T-helper 2 cell treated with Interferon-gamma antibody and Interleukin-4, amounts not matched to agents 5 μg/mL and 100 μg/mL, for 36 hours (primary cell): ENCODE measurements around the gene BTBD10.
"Not testable (repeated sequence)": the region's sequence is repeated elsewhere in the genome, so short reads cannot be mapped to it uniquely, and the experiment has no call there.

Experiments
- DNase-seq: peaks from one replicate; pipeline ENCODE4 v3.0.0; 2021; ENCODE audit warnings: low spot score
- H3K27ac Mint-ChIP-seq: one replicate; pipeline ENCODE4 v1.8.0; 2021; ENCODE audit warnings: mild to moderate bottlenecking, mixed read lengths
- H3K27me3 Mint-ChIP-seq: one replicate; pipeline ENCODE4 v1.8.0; 2021; ENCODE audit warnings: low read depth, mixed read lengths
- H3K36me3 Mint-ChIP-seq: one replicate; pipeline ENCODE4 v1.8.0; 2021; ENCODE audit warnings: low read depth, mixed read lengths
- H3K4me1 Mint-ChIP-seq: one replicate; pipeline ENCODE4 v1.8.0; 2021; ENCODE audit warnings: low read depth, mixed read lengths
- H3K4me3 Mint-ChIP-seq: one replicate; pipeline ENCODE4 v1.8.0; 2022; ENCODE audit warnings: mild to moderate bottlenecking, moderate library complexity, mixed read lengths
- H3K9me3 Mint-ChIP-seq: one replicate; pipeline ENCODE4 v1.8.0; 2021; ENCODE audit warnings: mixed read lengths

Gene BTBD10

DNA sequence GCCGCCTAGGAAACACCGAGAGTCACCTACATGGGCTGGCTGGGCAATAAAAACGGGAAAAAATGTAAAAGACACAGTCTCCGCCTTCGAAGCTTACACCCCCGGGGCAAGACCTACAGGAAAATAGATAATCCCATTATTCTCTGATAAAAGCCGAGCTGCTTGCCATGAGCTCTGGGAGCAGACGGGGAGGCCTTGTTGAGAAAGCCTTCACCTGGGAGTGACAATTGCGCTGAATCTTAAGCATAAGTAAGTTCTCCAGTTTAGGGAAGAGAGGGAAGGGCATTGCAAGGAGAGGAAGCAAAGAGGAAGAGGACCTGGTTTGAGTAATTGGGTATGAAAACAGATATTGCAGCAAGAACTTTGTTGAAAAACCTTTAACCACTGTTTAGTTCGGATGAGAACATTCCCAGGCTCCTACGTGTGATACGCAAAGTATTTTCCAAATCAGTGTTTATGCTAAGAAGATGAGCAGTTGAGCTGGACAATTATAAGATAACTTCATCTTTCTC, 813 bp upstream of the BTBD10 start:
- Mint-ChIP-seq H3K4me1 (peaks cover 34% of the 10 kb centered on the region), H3K27me3 (no peaks in the 10 kb centered on the region), H3K36me3 (peaks cover 5% of the 10 kb centered on the region)

DNA sequence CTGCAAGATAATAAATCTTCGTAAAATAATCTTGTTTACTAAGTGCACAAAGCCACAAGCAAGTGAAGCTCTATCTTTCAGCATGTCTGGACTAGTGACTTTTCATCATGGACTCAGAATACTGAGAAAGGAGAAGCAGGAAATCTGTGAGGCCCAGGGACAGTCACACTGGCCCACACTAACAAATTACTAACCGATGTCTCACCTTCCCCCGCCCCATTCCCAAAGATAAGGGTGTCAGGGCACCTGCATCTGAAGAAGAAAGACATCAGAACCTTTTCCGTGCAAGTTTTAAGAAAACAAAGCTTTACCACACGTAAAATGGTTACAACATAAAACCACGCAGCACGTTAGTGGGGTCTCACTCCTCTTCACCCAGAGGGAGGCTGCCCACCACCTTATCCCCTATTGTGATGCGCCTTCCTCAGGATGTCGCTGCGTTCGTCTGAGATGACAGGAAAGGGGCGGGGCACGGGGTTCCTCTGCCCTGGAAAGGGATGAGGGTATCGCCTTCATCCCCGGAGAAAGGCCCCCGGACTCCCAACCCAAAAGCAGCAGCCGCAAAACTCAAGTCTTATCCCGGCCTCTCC, 616 bp downstream of the BTBD10 start:
- H3K9me3 Mint-ChIP-seq = no peaks in the 10 kb centered on the region
- DNase-seq = peak; percentile 64
- no peaks in the 10 kb centered on the region for H3K27me3 Mint-ChIP-seq
- peaks cover 34% of the 10 kb centered on the region for H3K4me1 Mint-ChIP-seq
- peak overlapping the region; percentile 99 for H3K27ac Mint-ChIP-seq
- H3K4me3 Mint-ChIP-seq = peak overlapping the region; percentile 99
- H3K36me3 Mint-ChIP-seq = peaks cover 5% of the 10 kb centered on the region

More for the DNA sequence above, 813 bp upstream of the BTBD10 start:
- H3K9me3 Mint-ChIP-seq = no peaks in the 10 kb centered on the region
- no peak for DNase-seq
- peak overlapping the region; percentile 99 for H3K27ac Mint-ChIP-seq
- peak overlapping the region; percentile 99 for H3K4me3 Mint-ChIP-seq

DNA sequence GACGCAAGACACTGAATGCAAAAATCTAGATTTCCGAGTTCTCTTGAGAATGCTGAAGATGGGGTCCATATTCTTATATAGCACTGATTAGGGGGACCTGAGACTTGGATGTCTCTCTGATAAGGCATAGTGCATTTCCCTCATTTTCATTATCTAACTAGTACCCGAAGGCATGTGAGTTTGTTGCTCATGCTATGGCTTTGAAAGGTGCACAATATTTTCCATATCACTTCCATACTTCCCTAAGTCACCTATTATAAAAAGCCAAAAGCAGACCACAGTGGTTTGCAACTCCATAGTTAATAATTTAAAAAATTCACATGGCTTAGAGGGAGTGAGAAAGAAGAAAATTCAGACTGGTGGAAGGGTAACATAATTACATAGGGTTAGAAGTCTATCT, 1.7 kb downstream of the BTBD10 start:
- DNase-seq = no peak
- peak overlapping the region; percentile 99 for H3K4me3 Mint-ChIP-seq
- peaks cover 5% of the 10 kb centered on the region for H3K36me3 Mint-ChIP-seq
- peaks cover 34% of the 10 kb centered on the region for H3K4me1 Mint-ChIP-seq
- no peaks in the 10 kb centered on the region for H3K27me3 Mint-ChIP-seq
- H3K27ac Mint-ChIP-seq = no peak overlapping the region
- H3K9me3 Mint-ChIP-seq = no peaks in the 10 kb centered on the region

DNA sequence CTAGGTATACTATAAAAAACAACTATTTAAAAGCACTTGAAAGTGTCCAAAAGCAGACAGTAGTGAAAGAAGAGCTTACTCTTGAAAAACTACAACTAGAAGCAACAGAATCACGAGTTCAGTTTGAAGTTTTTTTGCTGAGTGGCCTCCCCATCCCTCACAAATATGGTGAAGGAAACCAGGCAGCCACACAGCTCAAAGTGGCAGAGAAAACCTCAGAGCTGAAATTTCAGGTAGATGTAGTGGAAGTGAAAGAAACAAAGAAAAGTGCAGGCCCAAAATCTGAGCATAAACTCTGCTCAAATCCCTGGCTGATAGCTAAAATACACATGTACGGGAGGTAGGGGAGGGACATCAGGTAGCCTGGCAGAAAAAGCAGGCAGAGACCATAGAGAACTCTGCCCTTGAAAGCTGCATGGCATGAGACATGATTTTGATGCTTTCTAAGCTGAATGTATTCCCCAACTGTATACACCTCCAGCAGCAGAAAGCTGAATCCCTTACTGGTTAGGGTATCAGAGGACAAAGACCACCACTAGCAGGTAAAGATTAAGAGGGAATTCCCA, 12.1 kb downstream of the BTBD10 start:
- H3K27me3 Mint-ChIP-seq = no peaks in the 10 kb centered on the region
- peaks cover 19% of the 10 kb centered on the region for H3K4me1 Mint-ChIP-seq
- H3K9me3 Mint-ChIP-seq = peaks cover 5% of the 10 kb centered on the region
- peaks cover 17% of the 10 kb centered on the region for H3K36me3 Mint-ChIP-seq
- no peak overlapping the region for H3K4me3 Mint-ChIP-seq
- H3K27ac Mint-ChIP-seq = peak overlapping the region; percentile 15
- no peak for DNase-seq

DNA sequence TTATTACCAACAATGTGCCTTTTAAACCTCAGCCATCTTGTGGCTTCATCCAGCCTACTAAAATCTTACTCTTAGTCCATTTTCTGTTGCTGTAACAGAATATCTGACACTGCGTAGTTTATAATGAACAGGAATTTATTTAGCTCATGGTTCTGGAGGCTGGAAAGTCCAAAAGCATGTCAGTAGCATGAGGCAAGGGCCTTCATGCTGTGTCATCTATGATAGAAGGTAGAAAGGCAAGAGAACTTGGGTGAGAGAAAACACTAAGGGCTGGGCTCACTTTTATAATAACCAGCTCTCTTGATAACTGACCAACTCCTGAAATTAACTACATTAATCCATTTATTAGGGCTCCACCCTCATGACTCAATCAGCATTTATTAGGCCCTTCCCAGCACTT, 13.5 kb downstream of the BTBD10 start:
- DNase-seq = no peak
- Mint-ChIP-seq H3K9me3 (peaks cover 5% of the 10 kb centered on the region), H3K36me3 (peaks cover 17% of the 10 kb centered on the region), H3K4me1 (peaks cover 19% of the 10 kb centered on the region), H3K27ac (no peak overlapping the region), H3K27me3 (no peaks in the 10 kb centered on the region), H3K4me3 (no peak overlapping the region)

DNA sequence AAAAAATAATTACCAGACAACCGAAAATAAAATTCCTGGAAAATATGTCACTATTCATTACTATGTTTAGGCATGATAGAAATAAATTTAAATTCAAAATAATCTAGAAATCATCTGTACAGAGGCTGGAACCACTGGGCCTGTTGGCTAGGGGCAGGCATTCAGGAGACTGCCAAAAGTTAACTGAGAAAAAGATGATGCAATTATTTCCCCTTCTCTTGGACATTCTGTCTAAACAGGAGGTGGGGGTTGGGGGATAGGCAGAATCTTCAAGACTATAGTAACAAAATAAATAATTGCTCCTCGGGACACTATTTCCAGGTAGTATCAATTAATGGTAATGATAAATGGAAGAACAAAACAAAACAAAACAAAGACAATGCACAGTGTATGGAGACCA, 14.1 kb downstream of the BTBD10 start:
- DNase-seq = no peak
- H3K4me1 Mint-ChIP-seq = peaks cover 19% of the 10 kb centered on the region
- no peak overlapping the region for H3K27ac Mint-ChIP-seq
- H3K4me3 Mint-ChIP-seq = no peak overlapping the region
- H3K27me3 Mint-ChIP-seq = no peaks in the 10 kb centered on the region
- peaks cover 5% of the 10 kb centered on the region for H3K9me3 Mint-ChIP-seq
- peaks cover 16% of the 10 kb centered on the region for H3K36me3 Mint-ChIP-seq

DNA sequence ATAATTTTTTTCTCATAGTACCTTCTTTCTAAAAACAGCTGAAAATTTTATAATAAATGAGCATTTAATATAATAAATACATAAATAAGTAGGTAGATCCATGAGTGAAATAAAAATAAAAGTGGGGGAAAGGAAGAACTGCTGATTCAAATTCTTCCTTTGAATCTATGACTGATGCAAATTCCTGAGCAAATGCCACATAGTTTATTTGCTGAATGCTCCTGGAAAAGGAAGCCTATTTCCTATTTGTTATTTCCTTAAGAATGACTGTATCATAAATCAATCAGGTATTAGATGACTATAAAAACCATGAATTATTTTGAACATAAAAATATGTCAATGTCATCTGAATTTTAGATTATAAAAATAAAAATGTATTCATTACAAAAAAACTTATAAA, 16.6 kb downstream of the BTBD10 start:
- Mint-ChIP-seq H3K9me3 (no peaks in the 10 kb centered on the region), H3K27me3 (no peaks in the 10 kb centered on the region), H3K36me3 (peaks cover 8% of the 10 kb centered on the region), H3K27ac (no peak overlapping the region), H3K4me1 (peaks cover 13% of the 10 kb centered on the region), H3K4me3 (no peak overlapping the region)
- no peak for DNase-seq

DNA sequence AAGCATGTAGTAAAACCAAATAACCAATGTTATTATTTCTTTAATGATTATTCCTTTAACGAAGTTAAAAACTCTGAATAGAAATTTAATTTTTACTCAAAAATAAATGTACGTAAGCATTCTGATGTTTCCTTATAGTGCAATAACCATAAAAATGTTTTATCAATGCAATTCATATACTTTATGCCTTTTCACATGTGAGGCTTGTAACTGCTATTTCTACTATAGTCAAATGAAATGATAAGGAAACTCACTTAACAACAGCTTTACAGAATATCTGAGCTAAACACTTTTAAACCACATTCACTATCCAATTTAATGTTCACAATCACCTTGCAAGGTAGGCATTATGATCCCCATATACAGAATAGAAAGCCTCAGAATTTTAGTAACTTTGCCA, 17.4 kb downstream of the BTBD10 start:
- Mint-ChIP-seq H3K27ac (no peak overlapping the region), H3K27me3 (no peaks in the 10 kb centered on the region), H3K4me3 (no peak overlapping the region), H3K4me1 (peaks cover 5% of the 10 kb centered on the region), H3K9me3 (no peaks in the 10 kb centered on the region), H3K36me3 (peaks cover 6% of the 10 kb centered on the region)
- DNase-seq = no peak

DNA sequence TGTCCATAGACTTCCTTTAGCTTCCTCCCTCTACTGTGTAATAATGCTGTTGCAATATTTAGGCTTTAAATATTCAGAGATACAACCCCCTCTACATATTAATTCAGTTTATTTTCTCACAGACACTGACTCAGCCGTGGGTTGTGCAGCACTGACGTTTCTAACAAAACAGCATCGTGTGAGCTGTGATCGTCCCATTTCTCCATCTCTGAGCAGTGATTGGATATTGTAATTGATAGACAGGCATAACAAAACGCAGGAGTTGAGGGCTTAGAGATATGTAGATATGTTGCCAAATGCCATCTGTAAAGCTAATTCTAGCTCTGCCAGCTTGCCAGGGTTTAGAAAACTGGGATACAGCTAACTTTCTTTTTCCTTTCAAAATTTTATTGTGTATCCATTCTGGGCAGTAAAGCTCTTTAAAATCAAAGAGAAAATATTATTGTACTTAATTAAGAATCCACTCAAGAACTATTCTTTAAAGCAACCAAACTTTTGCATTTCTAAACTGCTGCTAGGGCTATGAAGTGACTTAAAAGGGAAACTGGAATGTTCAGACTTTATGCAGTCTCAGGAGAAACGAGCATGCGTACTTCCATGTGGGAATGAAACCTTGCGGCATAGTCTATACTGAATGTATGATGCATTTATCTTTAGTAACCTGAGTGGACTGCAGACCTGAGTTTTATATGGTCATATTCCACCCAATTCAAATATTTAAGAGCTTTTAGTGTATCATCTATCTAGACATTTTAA, 22.7 kb downstream of the BTBD10 start:
- Mint-ChIP-seq H3K27ac (no peak overlapping the region), H3K4me1 (peaks cover 9% of the 10 kb centered on the region), H3K36me3 (peaks cover 4% of the 10 kb centered on the region), H3K9me3 (no peaks in the 10 kb centered on the region), H3K4me3 (no peak overlapping the region), H3K27me3 (no peaks in the 10 kb centered on the region)
- DNase-seq = no peak

DNA sequence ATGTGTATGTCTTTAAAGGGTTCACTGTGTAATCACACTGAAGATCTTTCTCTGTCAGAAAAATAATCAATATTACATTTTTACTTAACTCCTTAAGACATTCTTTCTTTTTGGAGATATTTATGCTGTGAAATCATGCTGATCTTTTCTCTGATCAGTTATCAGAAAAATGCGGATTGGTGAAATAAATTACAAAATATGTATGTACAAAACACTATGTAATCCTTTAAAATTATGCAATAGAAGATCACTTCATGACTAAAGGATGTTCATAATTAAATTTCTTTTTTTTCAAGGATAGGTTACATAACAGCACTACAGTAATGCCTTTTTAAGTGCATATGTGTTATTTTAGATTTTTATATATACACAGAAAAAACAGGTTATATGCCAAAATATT, 24.7 kb downstream of the BTBD10 start:
- Mint-ChIP-seq H3K4me1 (peaks cover 15% of the 10 kb centered on the region), H3K27me3 (no peaks in the 10 kb centered on the region)
- no peak for DNase-seq

DNA sequence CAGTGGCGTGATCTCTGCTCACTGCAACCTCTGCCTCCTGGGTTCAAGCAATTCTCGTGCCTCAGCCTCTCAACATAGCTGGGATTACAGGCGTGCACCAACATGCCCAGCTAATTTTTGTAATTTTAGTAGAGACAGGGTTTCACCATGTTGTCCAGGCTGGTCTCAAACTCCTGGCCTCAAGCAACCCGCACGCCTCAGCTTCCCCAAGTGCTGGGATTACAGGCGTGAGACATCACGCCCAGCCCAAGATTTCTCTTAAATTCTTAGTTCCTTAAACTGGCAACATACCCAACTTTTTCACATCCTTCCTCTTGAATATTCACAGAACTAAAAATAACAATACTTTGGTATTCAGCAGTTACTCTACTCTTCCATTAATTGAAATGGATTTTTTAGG, 26.2 kb downstream of the BTBD10 start:
- H3K4me1 Mint-ChIP-seq = peaks cover 15% of the 10 kb centered on the region
- H3K36me3 Mint-ChIP-seq, H3K9me3 Mint-ChIP-seq, H3K27me3 Mint-ChIP-seq, H3K27ac Mint-ChIP-seq, H3K4me3 Mint-ChIP-seq, DNase-seq: not testable (repeated sequence)

More for the DNA sequence above, 24.7 kb downstream of the BTBD10 start:
- Mint-ChIP-seq H3K27ac (no peak overlapping the region), H3K9me3 (no peaks in the 10 kb centered on the region), H3K36me3 (peaks cover 10% of the 10 kb centered on the region), H3K4me3 (no peak overlapping the region)

DNA sequence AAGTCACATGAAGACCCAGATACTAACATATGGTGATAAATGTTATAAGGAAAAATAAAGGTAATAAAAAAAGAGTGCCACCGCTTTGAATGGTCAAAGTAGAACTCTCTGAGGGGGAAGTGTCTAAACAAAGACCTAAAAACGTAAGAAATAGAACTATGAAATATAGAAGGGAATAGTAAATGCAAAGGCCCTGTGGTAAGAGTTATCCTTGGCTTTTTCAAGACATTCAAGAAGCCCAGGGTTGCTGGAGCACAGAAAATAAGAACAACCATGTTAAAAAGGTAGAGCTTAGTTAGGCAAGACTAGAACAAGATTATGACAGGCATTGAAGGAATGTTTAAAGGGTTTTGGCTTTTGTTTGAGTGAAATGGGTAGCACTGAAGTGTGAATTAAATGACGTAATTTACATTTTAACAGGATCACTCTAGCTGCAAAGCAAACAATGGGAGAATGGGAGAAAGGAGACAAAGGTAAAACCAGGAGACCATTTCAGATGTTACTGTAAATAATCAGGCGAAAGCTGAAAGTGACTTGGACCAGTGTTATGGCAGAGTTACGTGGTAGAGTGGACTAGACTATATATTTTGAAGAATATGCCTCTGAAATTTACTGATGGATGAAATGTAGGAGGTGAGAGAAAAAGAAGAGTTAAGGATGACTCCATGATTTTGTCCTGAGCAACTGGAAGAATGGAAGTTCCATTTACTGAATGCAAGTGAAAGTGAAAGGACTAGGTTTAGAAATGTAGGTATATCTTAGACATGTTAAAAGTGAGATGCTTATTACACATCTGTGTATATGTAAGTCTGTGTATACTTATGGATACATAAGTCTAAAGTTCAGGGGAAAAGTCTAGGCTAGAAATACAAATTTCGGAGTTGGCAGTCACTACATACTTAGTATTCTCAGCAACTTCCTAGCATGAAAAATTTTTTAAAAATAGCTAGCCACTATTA, 28.5 kb downstream of the BTBD10 start:
- DNase-seq = no peak
- Mint-ChIP-seq H3K36me3 (peaks cover 15% of the 10 kb centered on the region), H3K9me3 (peaks cover 1% of the 10 kb centered on the region), H3K27me3 (no peaks in the 10 kb centered on the region), H3K4me1 (peaks cover 16% of the 10 kb centered on the region), H3K4me3 (no peak overlapping the region), H3K27ac (no peak overlapping the region)

DNA sequence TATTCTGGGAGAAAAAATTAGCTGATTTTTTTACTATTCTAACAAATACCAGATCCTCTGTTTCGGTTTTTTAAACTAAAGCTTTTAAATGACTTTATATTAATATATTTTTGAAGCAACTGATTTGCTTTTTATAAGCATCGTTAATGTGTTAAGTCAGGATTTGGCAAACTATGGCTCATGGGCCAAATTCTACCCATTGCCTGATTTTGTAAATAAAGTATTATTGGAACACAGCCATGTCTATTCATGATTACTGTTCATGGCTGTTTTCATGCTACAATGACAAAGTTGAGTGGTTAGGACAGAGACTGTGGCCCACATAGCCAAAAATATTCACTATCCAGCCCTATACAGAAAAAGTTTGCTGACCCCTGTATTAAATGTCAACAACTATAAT, 29.6 kb downstream of the BTBD10 start:
- peaks cover 23% of the 10 kb centered on the region for H3K36me3 Mint-ChIP-seq
- H3K4me3 Mint-ChIP-seq = no peak overlapping the region
- DNase-seq = no peak
- no peak overlapping the region for H3K27ac Mint-ChIP-seq
- H3K27me3 Mint-ChIP-seq = no peaks in the 10 kb centered on the region
- peaks cover 13% of the 10 kb centered on the region for H3K4me1 Mint-ChIP-seq
- H3K9me3 Mint-ChIP-seq = peaks cover 10% of the 10 kb centered on the region
